GM18526 (cell line): Measurements from ENCODE around the gene ST6GALNAC4.

Source experiments
- POLR2A ChIP-seq: IDR thresholded peaks from 3 replicates; pipeline ENCODE4 v1.6.1; 2011; ENCODE audit not compliant: insufficient read length; ENCODE audit errors: extremely low read depth

ST6GALNAC4 gene

DNA sequence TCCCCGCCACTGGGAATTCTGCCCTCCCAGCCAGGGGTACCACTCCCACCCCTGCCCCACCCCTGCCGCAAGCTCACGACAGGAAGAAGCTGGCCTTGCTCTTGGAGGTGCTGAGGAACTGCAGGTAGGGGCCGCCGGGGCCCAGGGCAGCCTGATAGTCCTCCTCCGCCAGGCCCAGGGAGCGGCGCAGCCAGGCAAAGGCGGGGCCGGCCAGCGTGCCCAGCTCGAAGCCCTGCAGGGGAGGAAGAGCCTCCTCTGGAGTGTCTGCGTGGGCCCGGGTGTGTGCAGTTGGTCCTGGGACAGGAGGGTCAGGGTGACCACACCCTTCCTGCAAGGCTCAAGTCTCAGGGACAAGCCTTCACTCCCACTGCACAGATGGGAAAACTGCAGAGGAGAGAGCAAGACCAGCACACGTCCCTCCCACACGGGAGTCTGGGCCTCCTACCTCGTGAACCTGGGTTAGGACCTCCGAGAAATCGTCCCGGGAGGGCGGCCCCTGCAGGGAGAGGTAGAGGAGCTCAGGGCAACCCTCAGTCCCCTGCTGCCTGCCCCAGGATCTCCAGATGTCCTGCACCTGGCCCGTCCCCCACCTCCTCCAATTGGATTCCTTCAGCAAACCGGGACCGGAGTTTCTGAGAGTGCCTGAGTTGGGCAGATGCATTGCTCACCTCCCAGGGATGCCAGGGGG lies 11.3 kb upstream of the ST6GALNAC4 start:
- no peak for TF ChIP-seq POLR2A

GRCh38 chr9:127927201-127927987 lies 10.6 kb upstream of the ST6GALNAC4 start:
- no peak for TF ChIP-seq POLR2A

GRCh38 chr9:127926906-127927200 lies 10.0 kb upstream of the ST6GALNAC4 start:
- TF ChIP-seq POLR2A: no peak

DNA sequence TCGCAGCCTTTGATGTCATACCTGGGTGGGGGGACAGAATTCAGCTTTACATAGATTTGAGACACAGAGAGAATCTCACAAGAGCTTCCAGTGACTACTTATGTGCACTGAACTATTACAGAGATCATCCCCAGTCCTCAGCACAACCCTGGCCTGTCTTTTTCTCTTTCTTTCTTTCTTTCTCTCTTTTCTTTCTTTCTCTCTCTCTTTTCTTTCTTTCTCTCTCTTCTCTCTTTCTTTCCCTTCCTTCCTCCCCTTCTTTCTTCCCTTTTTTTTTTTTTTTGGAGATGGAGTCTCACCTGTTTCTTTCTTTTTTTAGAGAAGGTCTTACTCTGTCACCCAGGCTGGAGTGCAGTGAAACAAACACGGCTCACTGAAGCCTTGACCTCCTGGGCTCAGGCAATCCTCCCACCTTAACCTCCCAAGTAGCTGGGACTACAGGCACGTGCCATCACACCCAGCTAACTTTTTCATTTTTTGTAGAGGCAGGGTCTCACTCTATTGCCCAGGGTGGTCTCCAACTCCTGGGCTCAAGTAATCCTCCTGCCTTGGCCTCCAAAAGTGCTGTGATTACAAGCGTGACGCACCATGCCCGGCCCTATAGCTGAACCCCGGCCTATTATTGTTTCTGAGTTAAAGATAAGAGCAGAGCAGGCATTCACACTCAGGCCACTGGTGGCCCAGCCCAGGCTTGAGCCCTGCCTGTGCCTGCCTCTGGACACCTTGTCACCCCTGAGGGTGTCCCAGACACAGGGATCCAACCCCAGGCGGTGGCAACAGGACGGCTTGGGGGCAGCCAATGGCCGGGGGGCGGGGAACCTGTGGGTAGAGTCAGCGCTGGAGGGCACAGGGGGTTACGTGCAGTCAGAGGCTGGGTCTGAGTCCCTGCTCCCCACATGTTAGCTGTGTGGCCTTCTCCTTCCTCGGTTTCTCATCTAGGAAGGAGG lies 9.4 kb upstream of the ST6GALNAC4 start:
- no peak for TF ChIP-seq POLR2A

DNA sequence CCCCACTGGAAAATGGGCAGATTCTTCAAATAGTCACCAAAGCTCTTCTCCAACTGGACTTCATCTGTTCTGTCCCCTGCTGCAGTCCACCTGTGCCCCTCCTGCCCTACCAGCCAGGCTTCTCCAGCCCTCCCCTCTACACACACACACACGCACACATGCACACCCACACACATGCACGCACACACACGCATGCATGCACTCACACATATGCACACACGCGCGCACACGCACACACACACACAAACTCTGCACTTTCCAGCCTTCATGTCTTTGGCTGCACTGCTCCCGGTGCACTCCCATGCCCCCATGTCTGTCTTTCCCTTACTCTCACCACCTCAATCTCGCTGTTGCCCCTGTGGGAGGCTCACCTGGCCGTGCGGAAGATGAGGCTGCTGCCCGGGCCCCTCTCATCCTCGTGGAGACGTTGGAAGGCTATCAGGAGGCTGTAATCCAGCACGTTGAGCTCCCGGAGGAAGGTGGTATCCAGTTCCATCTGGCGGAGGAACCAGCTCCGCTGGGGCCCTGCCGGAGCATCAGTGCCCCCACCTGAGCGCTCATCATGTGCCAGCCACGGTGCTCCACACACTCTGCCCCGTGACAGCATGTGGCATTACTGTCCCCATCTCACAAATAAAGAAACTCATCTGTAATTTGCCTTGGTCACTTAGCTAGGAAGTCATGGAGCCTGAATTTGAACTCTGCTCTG lies 8.0 kb upstream of the ST6GALNAC4 start:
- TF ChIP-seq POLR2A: no peak

DNA sequence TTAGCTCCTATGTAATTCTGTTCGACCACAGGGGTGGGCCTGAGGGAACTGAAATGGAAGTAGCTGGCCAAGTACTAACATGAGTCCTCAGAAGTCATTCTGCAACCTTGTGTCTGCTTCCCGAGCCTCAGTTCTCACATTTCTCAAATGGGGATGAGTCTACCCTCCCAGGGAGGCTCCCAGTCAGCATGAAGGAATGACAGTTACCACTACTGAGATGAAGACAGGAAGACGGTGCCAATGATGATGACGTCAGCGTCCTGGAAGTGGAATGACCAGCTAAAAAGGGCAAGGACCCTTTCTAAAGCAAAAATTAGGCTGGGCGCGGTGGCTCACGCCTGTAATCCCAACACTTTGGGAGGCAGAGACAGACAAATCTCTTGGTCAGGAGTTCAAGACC lies 6.9 kb upstream of the ST6GALNAC4 start:
- no peak for TF ChIP-seq POLR2A

GRCh38 chr9:127923046-127923445 lies 6.2 kb upstream of the ST6GALNAC4 start:
- no peak for TF ChIP-seq POLR2A

GRCh38 chr9:127921557-127922120 lies 4.8 kb upstream of the ST6GALNAC4 start:
- TF ChIP-seq POLR2A: no peak

GRCh38 chr9:127920794-127921193 lies 4.0 kb upstream of the ST6GALNAC4 start:
- TF ChIP-seq POLR2A: no peak

- no peak for TF ChIP-seq POLR2A
Observed at GRCh38 chr9:127919253-127919815, 2.5 kb upstream of the ST6GALNAC4 start.

- no peak for TF ChIP-seq POLR2A
Observed at GRCh38 chr9:127918183-127919107, 1.6 kb upstream of the ST6GALNAC4 start.

GRCh38 chr9:127917603-127918002 lies 762 bp upstream of the ST6GALNAC4 start:
- no peak for TF ChIP-seq POLR2A
